Cardiac muscle cell (in vitro differentiated cells and primary cell): Measurements from ENCODE around the gene SUSD3. TPM values are rescaled to one million over a fixed set of nuclear protein-coding genes. Genes with fewer than 3 reads are reported as not detected.

Experiments used
- DNase-seq, 2 donors: peaks; one replicate each; pipeline versions ENCODE4 v3.0.0 to v3.0.0-alpha.2; 2010 to 2017; ENCODE audit warnings: low read depth in 1 of 2, low spot score in 1 of 2
- H3K27ac ChIP-seq: fragments of 200-600 bp; sonication (generic); 2 replicates; pipeline ENCODE4 v1.5.1; 2016
- H3K27me3 ChIP-seq: fragments of 200-600 bp; sonication (generic); 2 replicates; pipeline ENCODE4 v1.6.0; 2016; ENCODE audit warnings: control low read depth
- H3K36me3 ChIP-seq: fragments of 200-600 bp; sonication (generic); 2 replicates; pipeline ENCODE4 v1.5.1; 2016; ENCODE audit warnings: control low read depth
- H3K4me1 ChIP-seq: fragments of 200-600 bp; sonication (generic); 2 replicates; pipeline ENCODE4 v1.8.1; 2017; ENCODE audit warnings: low read depth, mild to moderate bottlenecking, mixed run types
- H3K4me3 ChIP-seq: fragments of 200-600 bp; sonication (generic); 2 replicates; pipeline ENCODE4 v1.5.1; 2016; ENCODE audit warnings: mild to moderate bottlenecking
- H3K9me3 ChIP-seq: fragments of 200-600 bp; sonication (generic); 2 replicates; pipeline ENCODE4 v1.5.1; 2017; ENCODE audit warnings: low read depth, mild to moderate bottlenecking, control low read depth
- polyA plus RNA-seq: library from polyadenylated mRNA; unstranded; fragments of >200 nt; fragmentation: Nextera tagmentation; extraction: Ambion mirVana; gene quantifications from 2 replicates; pipeline ENCODE4 v1.2.1, GENCODE V29; 2016
- total RNA-seq: library from RNA; depleted of rRNA; stranded (reverse); fragments of >200 nt; gene quantifications from 2 replicates; pipeline ENCODE4 v1.2.3, GENCODE V29; 2016
- TF ChIP-seq, protein P1 (sequence below): IDR thresholded peaks from 2 replicates; pipeline ENCODE4 v1.5.1; 2012; ENCODE audit warnings: low read depth, mild to moderate bottlenecking, low read length

SUSD3 gene
- total RNA-seq (not detected in 2 replicates), polyA plus RNA-seq (not detected in 2 replicates)

DNA sequence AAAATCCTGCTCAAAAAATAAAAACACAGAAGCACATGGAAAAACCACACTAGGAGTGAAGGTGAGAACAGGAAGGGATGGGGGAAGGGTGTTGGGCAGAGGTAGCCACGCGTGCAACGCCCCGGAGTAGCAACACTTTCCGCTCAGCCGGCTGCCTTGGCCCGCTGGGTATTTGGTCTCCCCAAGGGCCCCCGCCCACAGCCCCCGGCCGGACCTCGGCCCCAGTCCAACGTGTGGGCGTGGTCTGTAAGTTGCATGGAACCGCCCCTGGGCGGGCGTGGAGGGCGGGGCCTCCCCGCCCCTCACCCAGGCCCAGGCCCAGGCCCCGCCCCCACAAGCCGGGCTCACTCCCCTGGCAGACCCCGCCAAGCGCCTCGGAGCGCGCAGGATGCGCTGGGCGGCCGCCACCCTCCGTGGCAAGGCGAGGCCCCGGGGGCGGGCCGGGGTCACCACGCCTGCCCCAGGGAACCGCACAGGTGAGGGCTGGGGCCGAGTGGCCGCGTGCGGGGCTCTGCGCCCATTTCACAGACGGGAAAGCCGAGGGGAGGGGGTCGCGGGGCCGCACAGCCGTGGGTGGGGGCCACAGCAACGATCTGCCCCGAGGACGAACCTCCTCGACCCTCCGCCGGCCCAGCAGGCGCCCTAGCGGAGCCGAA lies at the start of gene SUSD3:
Gene SUSD3, plus strand, starts transcription at position 347 of the 656 bp plus-strand sequence. Its CDS starts 42 bp downstream, at position 389.
- peak; percentile 73 to 78 for DNase-seq
- Histone ChIP-seq H3K4me1 (no peaks in the 10 kb centered on the region), H3K27ac (no peak within 1 kb of the TSS), H3K9me3 (no peaks in the 10 kb centered on the region), H3K36me3 (no peaks in the 10 kb centered on the region), H3K27me3 (peaks cover 15% of the 10 kb centered on the region), H3K4me3 (peak within 1 kb of the TSS; percentile 13)
- TF ChIP-seq, protein P1, sequence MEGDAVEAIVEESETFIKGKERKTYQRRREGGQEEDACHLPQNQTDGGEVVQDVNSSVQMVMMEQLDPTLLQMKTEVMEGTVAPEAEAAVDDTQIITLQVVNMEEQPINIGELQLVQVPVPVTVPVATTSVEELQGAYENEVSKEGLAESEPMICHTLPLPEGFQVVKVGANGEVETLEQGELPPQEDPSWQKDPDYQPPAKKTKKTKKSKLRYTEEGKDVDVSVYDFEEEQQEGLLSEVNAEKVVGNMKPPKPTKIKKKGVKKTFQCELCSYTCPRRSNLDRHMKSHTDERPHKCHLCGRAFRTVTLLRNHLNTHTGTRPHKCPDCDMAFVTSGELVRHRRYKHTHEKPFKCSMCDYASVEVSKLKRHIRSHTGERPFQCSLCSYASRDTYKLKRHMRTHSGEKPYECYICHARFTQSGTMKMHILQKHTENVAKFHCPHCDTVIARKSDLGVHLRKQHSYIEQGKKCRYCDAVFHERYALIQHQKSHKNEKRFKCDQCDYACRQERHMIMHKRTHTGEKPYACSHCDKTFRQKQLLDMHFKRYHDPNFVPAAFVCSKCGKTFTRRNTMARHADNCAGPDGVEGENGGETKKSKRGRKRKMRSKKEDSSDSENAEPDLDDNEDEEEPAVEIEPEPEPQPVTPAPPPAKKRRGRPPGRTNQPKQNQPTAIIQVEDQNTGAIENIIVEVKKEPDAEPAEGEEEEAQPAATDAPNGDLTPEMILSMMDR = no peak

GRCh38 chr9:93009337-93010015 lies 49.0 kb upstream of the SUSD3 start:
- no peak overlapping the region for H3K27ac ChIP-seq
- H3K4me3 ChIP-seq = no peak overlapping the region
- no peaks in the 10 kb centered on the region for H3K36me3 ChIP-seq
- TF ChIP-seq, protein P1 = no peak
- H3K9me3 ChIP-seq = no peaks in the 10 kb centered on the region
- H3K27me3 ChIP-seq = peaks cover 8% of the 10 kb centered on the region
- DNase-seq = no peak
- H3K4me1 ChIP-seq = no peaks in the 10 kb centered on the region

DNA sequence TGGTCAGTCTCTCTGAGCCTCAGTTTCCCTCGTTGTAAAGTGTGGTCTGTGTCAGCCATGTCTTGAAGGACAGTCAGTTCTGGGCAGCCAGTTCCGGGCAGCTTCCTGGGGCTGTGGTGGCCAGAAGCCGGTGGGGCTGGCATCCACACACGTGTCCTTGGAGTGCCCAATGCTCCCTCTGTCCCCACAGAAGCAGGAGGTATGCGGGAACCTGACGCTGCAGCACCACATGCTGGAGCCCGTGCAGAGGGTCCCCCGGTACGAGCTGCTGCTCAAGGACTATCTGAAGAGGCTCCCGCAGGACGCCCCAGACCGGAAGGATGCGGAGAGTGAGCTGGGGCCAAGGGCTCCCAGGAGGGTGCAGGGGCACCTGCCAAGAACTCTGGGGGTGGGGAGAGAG lies 48.4 kb upstream of the SUSD3 start:
- Histone ChIP-seq H3K4me3 (no peak overlapping the region), H3K27me3 (peaks cover 7% of the 10 kb centered on the region), H3K27ac (no peak overlapping the region), H3K9me3 (no peaks in the 10 kb centered on the region), H3K4me1 (no peaks in the 10 kb centered on the region), H3K36me3 (no peaks in the 10 kb centered on the region)
- TF ChIP-seq, protein P1 = no peak
- no peak for DNase-seq

- H3K4me1 ChIP-seq = no peaks in the 10 kb centered on the region
- H3K4me3 ChIP-seq = no peak overlapping the region
- H3K9me3 ChIP-seq = no peaks in the 10 kb centered on the region
- H3K27ac ChIP-seq = no peak overlapping the region
- no peaks in the 10 kb centered on the region for H3K36me3 ChIP-seq
- DNase-seq = no peak
- peaks cover 4% of the 10 kb centered on the region for H3K27me3 ChIP-seq
- TF ChIP-seq, protein P1 = no peak
These were observed 47.8 kb upstream of the SUSD3 start for GRCh38 chr9:93010704-93011103.

GRCh38 chr9:93011114-93011513 lies 47.4 kb upstream of the SUSD3 start:
- Histone ChIP-seq H3K4me1 (no peaks in the 10 kb centered on the region), H3K9me3 (no peaks in the 10 kb centered on the region), H3K36me3 (no peaks in the 10 kb centered on the region), H3K27ac (no peak overlapping the region), H3K27me3 (peaks cover 4% of the 10 kb centered on the region), H3K4me3 (no peak overlapping the region)
- no peak for DNase-seq
- TF ChIP-seq, protein P1 = no peak
